Fibroblast of lung (primary cell): ENCODE results near the gene THOC3. TPM values are rescaled to one million over a fixed set of nuclear protein-coding genes. Genes with fewer than 3 reads are reported as not detected.
"Not testable (repeated sequence)": the region's sequence is repeated elsewhere in the genome, so short reads cannot be mapped to it uniquely, and the experiment has no call there.

Experiments
- DNase-seq, 2 donors: peaks; one replicate each; pipeline versions ENCODE4 v3.0.0 to v3.0.0-alpha.2; 2010; ENCODE audit warnings: low read depth in 2 of 2
- H2AFZ ChIP-seq: 2 replicates; pipeline ENCODE4 v1.5.1; 2012; ENCODE audit warnings: low read length, control low read depth, inconsistent platforms
- H3K27ac ChIP-seq: 2 replicates; pipeline ENCODE4 v1.5.1; 2011; ENCODE audit warnings: low read length, control low read depth; ENCODE audit not compliant: insufficient read depth
- H3K27me3 ChIP-seq: 2 replicates; pipeline ENCODE4 v1.5.1; 2011; ENCODE audit warnings: mild to moderate bottlenecking, low read length; ENCODE audit not compliant: control insufficient read depth, insufficient read depth
- H3K36me3 ChIP-seq: 2 replicates; pipeline ENCODE4 v1.5.1; 2011; ENCODE audit warnings: low read length; ENCODE audit not compliant: control insufficient read depth, insufficient read depth
- H3K4me1 ChIP-seq: 2 replicates; pipeline ENCODE4 v1.5.1; 2011; ENCODE audit warnings: low read length; ENCODE audit not compliant: control insufficient read depth, insufficient read depth; ENCODE audit errors: extremely low read depth
- H3K4me2 ChIP-seq: 2 replicates; pipeline ENCODE4 v1.5.1; 2011; ENCODE audit warnings: low read length, control low read depth; ENCODE audit not compliant: insufficient read depth; ENCODE audit errors: extremely low read depth
- H3K4me3 ChIP-seq, 4 experiments: fragments of 200-600 bp in 1 of 4; sonication (generic) in 1 of 4; replicated peaks in 1 of 4; 2 replicates each; pipeline ENCODE4 v1.5.1; 2011 to 2016; ENCODE audit warnings: low read length in 4 of 4, low read depth in 3 of 4, mild to moderate bottlenecking in 3 of 4, control low read depth in 2 of 4, inconsistent platforms in 1 of 4, mixed read lengths in 1 of 4; ENCODE audit not compliant: insufficient read depth in 1 of 4; ENCODE audit errors: control extremely low read depth in 1 of 4
- H3K79me2 ChIP-seq: 2 replicates; pipeline ENCODE4 v1.5.1; 2012; ENCODE audit warnings: mild to moderate bottlenecking, low read length, inconsistent platforms; ENCODE audit not compliant: control insufficient read depth, insufficient read depth
- H3K9ac ChIP-seq: 2 replicates; pipeline ENCODE4 v1.5.1; 2011; ENCODE audit warnings: mild to moderate bottlenecking, low read length, control low read depth; ENCODE audit not compliant: insufficient read depth
- H3K9me3 ChIP-seq: 2 replicates; pipeline ENCODE4 v1.5.1; 2012; ENCODE audit warnings: low read depth, low read length; ENCODE audit not compliant: control insufficient read depth, insufficient read depth
- H4K20me1 ChIP-seq: 2 replicates; pipeline ENCODE4 v1.5.1; 2011; ENCODE audit warnings: low read length; ENCODE audit not compliant: control insufficient read depth, insufficient read depth; ENCODE audit errors: extremely low read depth
- polyA plus RNA-seq, 2 donors: library from polyadenylated mRNA; depleted of rRNA in 1 of 2; stranded (reverse) in 1 of 2; unstranded in 1 of 2; fragments of >200 nt; gene quantifications; 2 replicates each; pipeline ENCODE4 v1.2.1, GENCODE V29; 2011 to 2012; ENCODE audit warnings: missing spikeins in 1 of 2
- total RNA-seq: library from RNA; depleted of rRNA; stranded (reverse); fragments of >200 nt; gene quantifications from 2 replicates; pipeline ENCODE4 v1.2.1, GENCODE V29; 2014

Gene THOC3
- total and polyA plus RNA-seq, 2 donors (not counting 1 experiment from before 2014, with no cell fraction given), result 25.2 to 29.6 TPM

DNA sequence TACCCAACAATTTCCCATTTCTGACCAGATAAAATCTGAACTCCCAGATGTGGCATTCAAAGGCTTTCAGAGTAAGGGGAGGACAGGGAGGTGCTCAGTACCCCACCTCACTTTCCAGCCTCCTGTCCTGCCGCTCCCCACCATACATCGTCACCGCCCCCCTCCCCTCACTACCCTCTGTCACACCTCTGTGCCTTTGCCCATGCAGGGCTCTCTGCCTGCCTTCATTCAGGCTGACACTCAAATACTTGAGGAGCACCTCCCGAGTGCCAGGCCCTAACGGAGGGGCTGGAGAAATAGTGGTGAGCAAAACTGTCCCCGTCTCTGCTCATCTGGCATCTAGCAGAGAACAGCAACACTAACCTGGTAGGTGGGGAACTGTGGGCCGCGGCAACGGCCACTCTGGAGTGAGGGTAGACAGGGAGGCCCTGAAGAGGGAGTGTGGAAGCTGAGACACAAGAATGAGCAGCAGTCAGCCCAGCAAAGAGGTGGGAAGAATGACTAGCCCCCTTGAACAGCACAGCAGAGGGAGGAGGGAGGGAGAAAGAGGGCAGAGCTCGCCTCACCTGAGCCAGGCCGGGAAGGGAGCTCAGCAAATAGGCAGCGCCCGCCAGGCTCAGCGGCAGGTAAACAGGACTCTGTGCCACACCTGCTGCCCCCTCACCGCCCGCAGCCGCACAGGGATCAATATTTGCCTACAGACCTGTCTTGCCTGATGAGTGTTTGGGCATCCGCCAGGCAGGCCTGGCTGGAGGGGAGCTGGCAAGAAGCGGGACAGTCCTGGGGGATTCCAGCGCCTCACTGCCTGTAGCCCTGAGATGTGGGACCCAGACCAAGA, 54.1 kb downstream of the THOC3 start:
- not testable (repeated sequence) for DNase-seq

DNA sequence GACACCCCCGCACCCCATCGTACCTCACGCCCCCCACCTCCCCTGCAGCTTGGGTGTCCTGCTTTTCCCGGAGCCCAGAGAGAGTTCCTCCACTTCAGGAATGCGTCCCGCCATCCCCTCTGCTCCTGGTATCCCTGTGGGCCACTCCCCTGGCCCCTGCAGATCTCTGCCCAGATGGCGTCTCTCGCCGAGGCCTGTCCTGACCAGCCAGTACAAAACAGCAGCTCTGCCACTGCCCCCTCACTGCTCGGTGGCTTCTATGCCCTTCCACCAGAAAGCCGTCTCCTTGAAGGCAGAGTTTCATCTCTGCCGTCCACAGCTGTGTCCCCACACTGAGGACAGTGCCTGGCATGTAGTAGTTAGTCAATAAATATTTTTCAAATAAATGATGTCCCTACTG, 58.0 kb downstream of the THOC3 start:
- not testable (repeated sequence) for H3K4me1 ChIP-seq, H3K27me3 ChIP-seq, H3K36me3 ChIP-seq, H3K9ac ChIP-seq, DNase-seq, H3K79me2 ChIP-seq, H3K4me3 ChIP-seq, H3K9me3 ChIP-seq, H4K20me1 ChIP-seq, H2AFZ ChIP-seq, H3K4me2 ChIP-seq, H3K27ac ChIP-seq

More for the DNA sequence above, 54.1 kb downstream of the THOC3 start:
- H3K36me3 ChIP-seq, H3K27me3 ChIP-seq, H3K4me2 ChIP-seq, H2AFZ ChIP-seq, H3K27ac ChIP-seq, H3K79me2 ChIP-seq, H3K9ac ChIP-seq, H3K4me1 ChIP-seq, H3K4me3 ChIP-seq, H3K9me3 ChIP-seq, H4K20me1 ChIP-seq: not testable (repeated sequence)

Other genes starting within 250 kb of the THOC3 start
- gene CPLX2, start 96.7 kb downstream of the THOC3 start, total RNA-seq, result not detected in 2 replicates
- gene CPLX2, start 96.7 kb downstream of the THOC3 start, polyA plus RNA-seq, result 0.01 TPM in 2 replicates